Measurements from ENCODE around the gene MRPL57. TPM values are rescaled to one million over a fixed set of nuclear protein-coding genes. Genes with fewer than 3 reads are reported as not detected.
"Not testable (repeated sequence)": the region's sequence is repeated elsewhere in the genome, so short reads cannot be mapped to it uniquely, and the experiment has no call there.

The MRPL57 gene
- total RNA-seq, 2 donors from 2014 or later, result 51.5 to 89.6 TPM

- no peak for DNase-seq (ENCODE audit: low spot score)
- H3K27ac ChIP-seq, result no peak overlapping the region
- H3K4me1 ChIP-seq (replicated peaks), result no peaks in the 10 kb centered on the region
- H3K36me3 ChIP-seq, result no peaks in the 10 kb centered on the region
- 12% methylated on average over 13 of the region's 13 CpGs for WGBS
- H3K9me3 ChIP-seq, result no peaks in the 10 kb centered on the region
- no peaks in the 10 kb centered on the region for H3K27me3 ChIP-seq (replicated peaks; ENCODE audit: insufficient read depth)
- no peak for TF ChIP-seq POLR2A (IDR thresholded peaks at IDR 0.05)
- TF ChIP-seq CTCF (IDR thresholded peaks at IDR 0.05), result no peak
- TF ChIP-seq POLR2AphosphoS5 (IDR thresholded peaks at IDR 0.05), result no peak
- intact Hi-C loops (cut with DNase I), result no loop called here
- H3K4me3 ChIP-seq, result no peak overlapping the region
Observed at GRCh38 chr13:21216332-21216731, 39.9 kb downstream of the MRPL57 start.

GRCh38 chr13:21218351-21219035, 42.0 kb downstream of the MRPL57 start:
- intact Hi-C loops (cut with DNase I), result no loop called here
- no peak overlapping the region for H3K4me3 ChIP-seq

GRCh38 chr13:21219036-21219381, 42.6 kb downstream of the MRPL57 start:
- H3K4me3 ChIP-seq, result no peak overlapping the region
- intact Hi-C loops (cut with DNase I), result no loop called here
- no peak overlapping the region for H3K27ac ChIP-seq
- no peaks in the 10 kb centered on the region for H3K9me3 ChIP-seq
- DNase-seq (ENCODE audit: low spot score), result no peak
- TF ChIP-seq POLR2A (IDR thresholded peaks at IDR 0.05), result no peak
- no peak for TF ChIP-seq POLR2AphosphoS5 (IDR thresholded peaks at IDR 0.05)
- TF ChIP-seq CTCF (IDR thresholded peaks at IDR 0.05), result no peak
- no peaks in the 10 kb centered on the region for H3K36me3 ChIP-seq
- WGBS, result 77% methylated on average over 3 of the region's 3 CpGs
- H3K4me1 ChIP-seq (replicated peaks), result no peaks in the 10 kb centered on the region
- H3K27me3 ChIP-seq (replicated peaks; ENCODE audit: insufficient read depth), result no peaks in the 10 kb centered on the region

More at GRCh38 chr13:21218351-21219035, 42.0 kb downstream of the MRPL57 start:
- Histone ChIP-seq H3K9me3 (no peaks in the 10 kb centered on the region), H3K27ac (no peak overlapping the region), H3K27me3 (replicated peaks; ENCODE audit: insufficient read depth) (no peaks in the 10 kb centered on the region), H3K4me1 (replicated peaks) (no peaks in the 10 kb centered on the region), H3K36me3 (no peaks in the 10 kb centered on the region)
- no peak for DNase-seq (ENCODE audit: low spot score)
- 46% methylated on average over 7 of the region's 7 CpGs for WGBS
- TF ChIP-seq POLR2A (IDR thresholded peaks at IDR 0.05), result no peak
- no peak for TF ChIP-seq POLR2AphosphoS5 (IDR thresholded peaks at IDR 0.05)
- no peak for TF ChIP-seq CTCF (IDR thresholded peaks at IDR 0.05)

GRCh38 chr13:21219716-21220115, 43.3 kb downstream of the MRPL57 start:
- 63% methylated on average over 3 of the region's 3 CpGs for WGBS
- H3K36me3 ChIP-seq; H3K4me3 ChIP-seq; H3K27ac ChIP-seq; H3K4me1 ChIP-seq (replicated peaks); H3K9me3 ChIP-seq; DNase-seq (ENCODE audit: low spot score); H3K27me3 ChIP-seq (replicated peaks; ENCODE audit: insufficient read depth); intact Hi-C loops (cut with DNase I): not testable (repeated sequence)

- intact Hi-C loops (cut with DNase I), result no loop called here
- TF ChIP-seq POLR2AphosphoS5 (IDR thresholded peaks at IDR 0.05) (no peak), CTCF (IDR thresholded peaks at IDR 0.05) (no peak), POLR2A (IDR thresholded peaks at IDR 0.05) (no peak)
- H3K36me3 ChIP-seq, result no peaks in the 10 kb centered on the region
- no peaks in the 10 kb centered on the region for H3K9me3 ChIP-seq
- H3K4me3 ChIP-seq, result no peak overlapping the region
- no peak overlapping the region for H3K27ac ChIP-seq
- no peaks in the 10 kb centered on the region for H3K4me1 ChIP-seq (replicated peaks)
- no peaks in the 10 kb centered on the region for H3K27me3 ChIP-seq (replicated peaks; ENCODE audit: insufficient read depth)
- DNase-seq (ENCODE audit: low spot score), result no peak
Observed at GRCh38 chr13:21221268-21221667, 44.8 kb downstream of the MRPL57 start.

Data from prostate gland (tissue), 2 donors.